GM19452 (cell line): ENCODE measurements around the gene NFATC1.

Experiments
- ATAC-seq: cut with Tn5 transposase; IDR thresholded peaks from one replicate; pipeline ENCODE4 v1.9.1; 2021; ENCODE audit not compliant: unreplicated experiment

Gene NFATC1

DNA sequence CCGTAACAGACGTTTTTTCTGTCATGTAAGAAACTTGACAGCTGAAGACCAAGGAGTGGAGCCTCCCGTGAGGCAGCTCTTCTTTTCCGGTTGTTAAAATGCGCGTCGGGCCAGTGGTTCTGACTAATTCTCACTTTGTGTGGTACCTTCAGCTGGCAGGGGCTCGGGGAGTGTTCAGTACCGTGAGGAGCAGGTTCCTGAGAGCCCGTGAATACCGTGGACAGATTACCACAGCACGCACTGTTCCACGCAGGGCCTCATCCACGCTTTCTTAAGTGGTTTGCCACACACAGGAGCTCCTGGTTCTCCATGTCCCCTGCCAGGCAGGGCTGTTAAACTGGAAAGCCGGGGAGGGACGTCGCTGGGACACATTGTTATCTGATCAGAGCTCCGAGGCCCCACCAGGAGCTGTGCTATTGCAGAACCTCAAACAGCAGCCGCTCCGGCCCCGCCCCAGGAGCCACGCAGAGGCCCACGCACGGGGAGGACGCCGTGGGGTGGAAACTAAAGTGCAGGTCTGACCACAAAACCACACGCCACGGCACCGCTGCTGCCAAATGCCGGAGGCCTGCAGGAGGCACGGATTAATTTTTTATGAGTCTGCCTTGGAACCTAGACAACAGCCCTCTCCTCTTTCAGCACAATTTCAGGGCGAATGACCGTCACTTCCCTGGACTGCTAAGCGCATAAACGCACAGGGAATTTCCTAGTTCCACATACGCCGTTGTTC lies 43.3 kb downstream of the NFATC1 start:
- ATAC-seq, result no peak

DNA sequence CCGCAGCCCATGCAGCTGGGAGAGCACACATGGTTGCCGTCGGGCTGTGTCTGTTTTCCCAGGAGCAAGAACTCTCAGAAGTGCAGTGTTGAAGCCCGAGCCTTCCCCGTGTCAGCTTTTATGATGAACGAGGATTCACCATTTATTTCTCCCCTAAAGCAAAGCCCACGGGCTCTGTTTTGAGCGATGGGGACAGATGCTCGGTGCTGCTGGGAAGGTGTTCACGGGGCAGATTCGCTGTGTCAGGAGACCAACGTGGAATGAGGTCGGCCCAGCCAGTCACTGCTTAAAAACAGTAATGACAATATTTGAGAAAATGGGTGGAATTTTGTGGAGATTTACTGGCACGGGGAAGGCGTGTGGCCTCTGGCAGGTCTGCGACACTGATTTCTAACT lies 43.9 kb downstream of the NFATC1 start:
- no peak for ATAC-seq

DNA sequence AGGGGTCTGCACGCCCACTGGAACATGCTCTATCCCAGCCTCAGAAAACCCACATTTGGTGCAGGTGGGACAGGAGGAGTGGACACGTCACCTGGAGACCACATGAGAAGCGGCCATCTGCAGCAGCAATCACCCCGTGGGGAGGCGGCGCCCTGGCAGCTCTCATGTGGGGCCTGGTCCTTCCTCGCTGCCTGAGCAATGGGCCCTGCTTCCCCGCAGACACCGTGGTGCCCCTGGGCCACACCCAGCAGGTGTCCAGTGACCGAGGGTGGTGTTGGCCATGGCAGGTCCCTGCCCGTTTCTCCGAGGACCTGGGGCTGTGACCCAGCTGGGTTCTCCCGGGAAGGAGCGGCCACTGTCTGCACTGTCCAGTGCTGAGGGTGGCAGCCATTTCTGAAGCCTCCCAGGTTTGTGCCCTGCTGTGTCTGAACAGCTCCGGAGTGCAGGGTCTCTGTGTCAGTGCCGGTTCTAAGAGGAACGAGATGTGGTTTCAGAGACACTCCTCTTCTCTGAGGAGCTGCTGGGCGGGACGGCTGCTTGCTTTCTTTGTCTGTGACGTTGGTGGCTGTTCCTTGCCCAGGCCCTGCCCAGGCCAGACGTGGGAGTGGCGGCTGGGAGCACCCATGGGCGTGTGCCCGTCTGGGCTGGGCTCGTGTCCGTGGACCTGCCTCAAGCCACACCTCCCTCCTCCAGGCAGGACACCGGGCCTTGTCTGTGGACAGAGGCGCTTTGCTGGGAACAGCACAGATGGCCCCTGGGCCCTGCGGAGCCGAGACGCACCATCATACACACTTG lies 44.8 kb downstream of the NFATC1 start:
- ATAC-seq, result no peak

DNA sequence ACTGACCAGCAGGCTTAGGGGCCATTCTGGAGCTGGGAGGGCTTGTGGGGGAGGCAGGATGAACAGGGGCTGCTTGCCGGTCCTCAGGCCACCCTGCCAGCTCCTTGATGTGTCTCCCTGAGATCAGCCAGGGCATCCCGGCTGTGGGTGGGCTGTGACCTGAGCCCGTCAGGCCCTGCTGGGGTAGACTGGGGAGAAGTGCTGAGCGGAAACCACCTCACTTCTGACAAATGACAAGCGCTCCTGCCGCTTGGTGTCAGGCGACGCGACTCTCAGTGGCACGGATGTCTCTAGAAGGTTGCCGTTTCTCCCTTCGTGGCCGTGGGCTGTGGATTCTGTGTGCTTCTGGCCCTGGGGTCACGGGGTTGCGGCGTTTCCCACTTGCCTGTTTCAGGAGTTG lies 45.7 kb downstream of the NFATC1 start:
- no peak for ATAC-seq

DNA sequence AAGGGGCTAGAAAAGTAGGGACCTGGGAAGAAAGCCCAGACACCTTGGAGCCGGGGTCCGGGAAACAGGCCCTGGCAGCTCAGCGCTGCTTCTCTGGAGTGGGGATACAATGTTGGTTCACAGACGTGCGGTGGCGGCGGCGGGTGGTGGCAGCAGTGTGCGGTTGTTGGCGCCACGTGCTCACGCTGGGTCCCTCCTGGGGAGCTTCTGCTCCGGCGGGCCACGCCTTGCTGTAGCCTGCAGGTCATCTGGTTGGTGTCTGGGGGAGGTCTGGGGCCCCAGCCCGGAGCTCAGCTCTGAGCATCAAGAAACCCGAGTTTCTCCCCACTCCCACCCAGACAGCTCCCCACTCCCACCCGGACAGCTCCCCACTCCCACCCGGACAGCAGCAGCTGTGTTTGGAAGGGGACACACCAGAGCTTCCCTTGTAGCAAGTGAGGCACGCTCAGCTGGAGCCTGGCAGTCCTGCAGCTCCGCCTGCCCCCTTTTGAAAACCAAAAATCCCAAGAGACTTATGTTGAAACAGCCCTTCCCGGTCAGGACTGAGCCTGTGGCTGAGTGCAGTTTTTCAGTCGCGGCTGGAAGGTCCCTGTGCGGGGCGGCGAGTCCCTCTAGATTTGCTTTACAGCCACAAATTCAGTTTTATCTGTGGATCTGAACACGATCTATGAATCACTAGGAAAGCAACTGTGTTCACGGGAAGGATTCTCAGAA lies 46.9 kb downstream of the NFATC1 start:
- ATAC-seq, result no peak

DNA sequence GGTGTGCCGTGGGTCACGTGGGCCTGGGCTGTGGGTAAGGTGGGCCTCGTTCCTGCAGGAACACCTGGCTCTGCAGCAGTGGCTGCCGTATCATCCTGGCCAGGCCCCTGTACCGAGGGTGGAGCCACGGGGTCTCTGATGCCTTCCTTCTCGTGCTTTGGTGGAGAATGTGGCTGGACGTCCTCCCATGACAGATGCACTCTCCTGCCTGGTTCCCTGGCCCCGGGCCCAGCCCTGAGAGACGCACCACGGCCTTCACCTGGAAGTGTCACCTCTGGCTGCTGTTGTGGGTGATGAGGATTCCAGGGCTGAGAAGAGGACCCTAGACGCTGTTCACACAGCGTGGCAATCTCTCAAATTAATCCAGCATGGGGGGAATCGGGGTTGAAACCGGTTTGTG lies 49.5 kb downstream of the NFATC1 start:
- ATAC-seq, result no peak

DNA sequence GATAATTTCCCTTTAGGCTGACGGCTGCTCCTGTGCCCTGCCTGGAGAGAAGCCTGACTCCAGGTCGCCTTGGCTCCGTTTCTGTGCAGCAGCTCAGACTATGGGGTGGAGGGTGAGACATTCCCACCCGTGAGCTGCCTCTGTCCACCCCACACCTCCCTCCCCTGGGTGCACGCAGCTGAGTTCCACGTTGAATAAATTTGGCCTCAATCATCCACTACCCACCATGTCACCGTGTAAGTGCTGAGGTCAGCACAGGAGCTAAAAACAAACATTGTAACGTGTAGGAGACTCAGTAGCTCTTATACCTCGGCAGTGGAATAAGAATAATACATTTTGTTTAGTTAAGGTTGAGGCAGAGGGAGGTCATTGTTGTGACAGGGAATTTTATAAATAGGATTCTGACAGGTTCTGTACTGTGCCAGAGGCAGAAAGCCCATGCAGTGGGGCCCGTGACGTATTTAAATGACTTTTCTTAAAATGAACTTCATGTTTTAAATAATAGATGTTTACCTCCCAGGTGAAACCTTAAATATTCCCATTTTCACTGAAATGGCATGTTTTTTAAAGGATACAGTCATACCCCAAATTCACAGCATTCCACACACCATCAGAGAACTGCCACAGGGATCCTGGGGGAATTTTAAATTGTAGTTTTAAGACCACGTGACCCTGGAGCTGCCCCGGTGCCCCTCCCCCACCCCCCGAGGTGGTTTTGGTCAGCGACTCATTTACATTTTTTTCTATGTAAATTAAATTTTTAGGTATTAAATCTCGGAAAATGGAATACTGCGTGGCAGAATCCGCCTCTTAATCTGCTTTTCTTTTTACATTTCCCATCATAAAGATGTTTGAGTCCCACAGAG lies 50.2 kb downstream of the NFATC1 start:
- no peak for ATAC-seq

DNA sequence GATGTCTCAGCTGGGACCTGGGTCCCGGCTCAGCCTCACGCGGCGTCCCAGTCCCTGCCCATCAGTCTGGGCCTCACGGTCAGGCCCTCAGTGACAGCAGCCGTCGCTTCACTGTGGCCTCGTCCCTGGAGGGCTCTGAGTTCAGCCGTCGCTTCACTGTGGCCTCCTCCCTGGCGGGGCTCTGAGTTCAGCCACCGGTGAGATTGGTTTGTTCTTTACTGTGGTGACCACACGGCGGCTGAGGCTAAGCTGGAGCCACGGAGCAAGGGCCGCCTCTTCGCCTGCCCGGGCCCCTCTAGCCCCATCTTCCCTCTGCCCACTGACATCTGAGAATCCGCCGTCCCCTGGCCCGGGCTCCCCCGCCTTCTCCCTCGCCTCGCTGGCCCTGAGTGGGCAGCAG lies 51.2 kb downstream of the NFATC1 start:
- ATAC-seq, result no peak

DNA sequence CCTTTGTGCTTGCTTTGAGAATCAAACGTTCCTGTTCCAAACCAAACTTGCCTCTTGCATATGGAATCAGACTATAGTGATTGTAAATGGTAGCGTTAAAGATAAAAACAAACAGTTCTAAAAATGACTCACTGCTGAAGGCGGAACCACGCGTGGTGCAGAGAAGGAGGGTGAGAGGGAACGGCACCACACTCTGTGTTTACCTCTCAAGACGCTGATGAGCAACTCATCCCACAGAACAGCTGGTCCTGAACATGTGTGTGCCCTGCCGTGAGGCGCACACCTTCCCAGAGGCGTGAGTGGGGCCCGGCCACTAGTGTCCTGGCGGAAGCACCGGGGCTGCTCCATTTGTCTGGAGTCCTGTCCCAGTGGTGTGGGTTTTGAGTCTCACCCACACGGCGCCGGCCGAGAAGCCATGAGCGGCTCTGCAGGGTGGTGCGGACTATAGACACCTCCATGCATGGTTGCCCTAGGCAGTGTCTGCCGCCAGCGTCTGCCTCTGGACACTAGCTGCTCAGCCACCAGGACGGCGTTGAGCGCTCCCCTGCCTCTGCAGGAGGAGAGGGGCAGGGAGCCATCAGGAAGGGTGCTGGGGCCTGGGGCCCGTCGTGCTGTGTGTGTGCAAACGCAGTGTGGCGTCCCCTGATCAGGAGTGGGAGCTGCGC lies 52.1 kb downstream of the NFATC1 start:
- no peak for ATAC-seq

DNA sequence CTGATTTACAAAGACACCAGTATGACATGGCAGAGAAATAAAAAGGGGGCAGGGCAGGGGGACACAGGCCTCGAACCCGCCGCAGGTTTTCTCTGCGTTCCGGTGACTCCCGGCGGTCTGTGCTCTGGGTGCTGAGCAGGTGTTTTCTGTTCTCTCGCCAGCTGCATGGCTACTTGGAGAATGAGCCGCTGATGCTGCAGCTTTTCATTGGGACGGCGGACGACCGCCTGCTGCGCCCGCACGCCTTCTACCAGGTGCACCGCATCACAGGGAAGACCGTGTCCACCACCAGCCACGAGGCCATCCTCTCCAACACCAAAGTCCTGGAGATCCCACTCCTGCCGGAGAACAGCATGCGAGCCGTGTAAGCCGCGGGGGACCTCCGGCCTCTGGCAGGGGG lies 52.9 kb downstream of the NFATC1 start:
- ATAC-seq, result no peak

DNA sequence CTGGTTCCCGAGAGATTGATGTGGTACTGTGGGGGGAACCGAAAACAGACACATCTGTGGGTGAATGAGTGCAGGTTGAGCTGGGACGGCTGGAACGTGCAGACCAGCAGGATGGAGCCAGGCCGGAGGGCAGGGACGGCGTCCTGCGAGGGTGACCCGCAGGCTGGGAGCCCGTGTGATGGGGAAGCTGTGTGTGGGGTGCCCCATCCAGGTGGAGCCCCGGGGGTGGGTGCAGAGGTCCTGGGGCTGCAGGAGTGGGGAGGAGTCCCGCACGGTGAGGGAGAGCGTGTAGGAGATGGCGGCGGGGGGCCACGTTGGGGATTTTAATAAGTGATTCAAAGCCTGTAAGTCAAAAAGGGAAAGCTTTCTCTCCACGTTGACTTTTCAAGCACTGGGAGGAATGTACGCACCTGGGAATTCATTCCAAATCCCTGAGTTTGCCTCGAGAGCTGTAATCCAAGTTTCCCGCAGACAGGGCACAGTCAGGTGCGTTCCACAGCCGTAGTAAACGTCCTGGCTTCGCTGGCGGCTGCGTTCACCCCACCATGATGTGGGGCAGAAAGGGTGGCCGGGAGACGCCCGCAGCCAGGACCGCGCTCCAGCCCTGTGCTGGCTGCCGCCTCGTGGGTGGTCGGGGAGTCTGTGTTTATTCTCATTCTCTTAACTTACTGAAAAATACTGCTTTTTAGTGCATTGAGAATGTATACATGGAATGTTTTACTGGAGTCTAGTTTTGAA lies 54.0 kb downstream of the NFATC1 start:
- ATAC-seq, result no peak

DNA sequence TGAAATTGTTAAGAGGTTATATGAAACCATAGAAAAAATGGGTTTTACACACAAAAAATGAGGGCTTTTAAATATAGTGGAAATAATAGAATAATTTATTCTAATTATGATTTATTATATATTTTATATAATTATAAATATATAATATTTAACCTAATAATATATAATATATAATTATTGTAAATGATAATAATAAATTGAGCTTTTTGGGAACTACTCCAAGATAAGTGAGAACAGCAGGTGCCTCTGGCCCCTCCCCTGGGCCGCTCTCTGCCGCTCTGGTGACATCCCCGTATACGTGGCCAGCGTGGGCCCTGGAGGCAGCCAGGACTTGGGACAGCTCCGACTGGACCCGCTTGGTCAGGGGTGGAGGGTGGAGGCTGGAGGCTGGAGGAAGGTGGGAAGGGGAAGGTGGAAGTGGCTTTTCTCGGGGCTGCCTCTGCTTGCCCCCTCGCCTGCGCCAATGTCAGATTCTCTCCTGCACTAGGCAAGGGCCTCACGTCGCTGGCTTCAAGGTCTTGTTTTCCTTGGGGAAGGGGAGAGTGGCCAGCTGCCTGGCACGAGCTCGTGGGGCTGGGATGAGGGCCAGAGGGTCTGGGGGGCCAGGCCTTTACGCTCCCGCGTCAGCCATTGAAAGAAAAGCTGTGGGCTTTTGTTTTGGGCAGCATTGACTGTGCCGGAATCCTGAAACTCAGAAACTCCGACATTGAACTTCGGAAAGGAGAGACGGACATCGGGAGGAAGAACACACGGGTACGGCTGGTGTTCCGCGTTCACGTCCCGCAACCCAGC lies 54.8 kb downstream of the NFATC1 start:
- ATAC-seq, result no peak

DNA sequence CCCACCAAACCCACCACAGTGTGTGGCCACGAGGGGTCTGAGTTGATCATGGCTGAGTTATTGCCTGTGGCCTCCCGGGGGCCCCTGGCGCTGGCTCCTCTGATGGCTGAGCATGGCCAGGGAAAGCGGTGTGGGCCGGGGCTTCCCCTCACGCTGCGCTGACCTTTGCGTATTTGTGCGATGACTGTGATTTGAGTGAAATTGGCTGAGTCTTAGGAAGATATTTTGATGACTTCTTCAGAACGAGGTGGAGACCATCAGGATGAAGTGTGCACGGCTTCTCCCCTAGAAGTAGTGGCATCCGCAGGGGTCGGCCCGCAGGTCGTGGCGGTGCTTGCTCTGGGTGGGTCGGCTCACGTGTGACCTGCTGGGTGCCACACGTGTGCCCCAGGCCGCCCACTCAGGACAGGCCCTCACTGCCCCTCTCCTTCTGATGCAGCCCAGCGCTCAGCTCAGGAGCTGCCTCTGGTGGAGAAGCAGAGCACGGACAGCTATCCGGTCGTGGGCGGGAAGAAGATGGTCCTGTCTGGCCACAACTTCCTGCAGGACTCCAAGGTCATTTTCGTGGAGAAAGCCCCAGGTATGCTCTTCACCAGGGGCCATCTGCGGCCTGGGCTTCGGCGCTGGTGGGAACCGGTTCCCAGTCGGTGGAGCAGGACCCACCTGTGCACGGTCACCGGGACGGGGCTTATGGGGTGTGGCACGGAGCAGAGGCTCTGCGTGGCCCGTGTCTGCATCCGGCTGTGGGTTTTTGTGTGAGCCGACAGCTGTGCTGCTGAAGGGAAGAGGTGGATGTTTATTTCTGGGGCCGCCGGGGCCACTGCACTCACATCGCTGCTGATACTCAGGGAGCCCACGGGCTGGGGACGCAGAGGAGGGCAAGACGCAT lies 55.8 kb downstream of the NFATC1 start:
- ATAC-seq, result no peak

DNA sequence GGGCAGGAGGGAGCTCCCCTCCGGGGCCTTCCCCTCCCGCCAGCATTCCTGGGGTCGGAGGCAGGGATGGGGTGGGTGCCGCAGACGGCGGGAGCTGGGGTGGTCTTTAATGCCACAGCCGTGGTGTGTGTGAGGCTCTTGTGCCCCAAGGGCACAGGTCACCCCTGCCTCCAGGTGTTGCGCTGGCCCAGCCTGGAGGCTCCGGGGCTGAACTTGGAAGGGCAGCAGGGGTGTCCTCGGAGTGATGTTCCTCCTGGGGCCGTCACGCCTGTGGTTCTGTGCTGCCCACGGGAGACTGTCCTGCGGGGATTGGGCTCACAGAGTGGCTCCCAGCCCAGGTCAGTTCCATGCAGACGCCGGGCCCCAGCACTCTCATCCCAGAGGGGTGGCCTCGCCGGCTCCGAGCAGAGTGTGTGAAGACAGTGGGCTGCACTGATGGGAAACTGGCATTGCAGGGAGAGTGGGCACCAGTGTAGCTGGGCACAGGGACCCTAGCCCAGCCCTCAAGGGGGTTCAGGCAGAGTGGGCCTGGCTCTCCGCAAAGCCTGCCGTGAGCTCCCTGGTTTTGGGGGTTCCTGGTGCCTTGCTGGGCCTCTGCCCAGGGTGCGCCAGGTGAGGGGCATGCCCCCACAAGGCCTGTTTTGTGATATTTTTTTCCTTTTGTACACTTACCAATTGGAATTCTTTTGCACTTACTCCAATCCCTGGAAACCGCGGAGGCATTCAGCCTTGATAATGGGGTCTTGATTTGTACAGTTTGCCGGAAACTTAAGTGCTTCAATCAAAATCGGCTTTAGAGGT lies 56.7 kb downstream of the NFATC1 start:
- ATAC-seq, result no peak

DNA sequence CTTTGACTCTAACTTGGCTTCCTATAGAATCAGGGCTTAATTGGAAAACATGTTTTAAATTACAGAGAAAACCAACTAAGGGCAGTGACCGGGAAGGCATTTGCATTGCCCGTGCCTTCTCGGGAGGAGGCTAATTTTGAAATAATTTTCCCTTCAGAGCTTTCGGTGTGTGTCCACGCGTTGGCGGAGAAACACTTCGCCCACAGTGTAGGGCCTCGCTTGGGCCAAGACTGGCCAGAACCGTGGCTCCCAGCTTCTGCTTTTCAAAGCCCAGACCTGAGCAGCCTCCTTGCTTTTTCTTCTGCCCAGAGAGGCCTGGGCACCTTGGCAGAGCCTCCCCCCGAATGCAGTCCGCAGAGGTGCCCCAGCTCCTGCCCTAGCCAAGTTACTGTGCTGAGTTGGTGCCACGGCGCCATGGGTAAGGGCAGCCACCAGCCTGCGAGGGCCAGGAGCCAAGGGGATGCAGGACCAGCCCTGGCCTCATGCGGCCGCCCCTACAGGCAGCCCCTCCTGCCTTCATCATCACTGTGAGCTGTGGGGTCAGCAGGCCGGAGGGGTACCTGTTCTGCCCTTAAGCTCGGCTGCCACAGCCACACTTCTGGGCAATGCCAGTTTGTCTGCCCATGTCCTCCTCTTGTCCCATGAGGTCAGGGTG lies 57.4 kb downstream of the NFATC1 start:
- ATAC-seq, result no peak

DNA sequence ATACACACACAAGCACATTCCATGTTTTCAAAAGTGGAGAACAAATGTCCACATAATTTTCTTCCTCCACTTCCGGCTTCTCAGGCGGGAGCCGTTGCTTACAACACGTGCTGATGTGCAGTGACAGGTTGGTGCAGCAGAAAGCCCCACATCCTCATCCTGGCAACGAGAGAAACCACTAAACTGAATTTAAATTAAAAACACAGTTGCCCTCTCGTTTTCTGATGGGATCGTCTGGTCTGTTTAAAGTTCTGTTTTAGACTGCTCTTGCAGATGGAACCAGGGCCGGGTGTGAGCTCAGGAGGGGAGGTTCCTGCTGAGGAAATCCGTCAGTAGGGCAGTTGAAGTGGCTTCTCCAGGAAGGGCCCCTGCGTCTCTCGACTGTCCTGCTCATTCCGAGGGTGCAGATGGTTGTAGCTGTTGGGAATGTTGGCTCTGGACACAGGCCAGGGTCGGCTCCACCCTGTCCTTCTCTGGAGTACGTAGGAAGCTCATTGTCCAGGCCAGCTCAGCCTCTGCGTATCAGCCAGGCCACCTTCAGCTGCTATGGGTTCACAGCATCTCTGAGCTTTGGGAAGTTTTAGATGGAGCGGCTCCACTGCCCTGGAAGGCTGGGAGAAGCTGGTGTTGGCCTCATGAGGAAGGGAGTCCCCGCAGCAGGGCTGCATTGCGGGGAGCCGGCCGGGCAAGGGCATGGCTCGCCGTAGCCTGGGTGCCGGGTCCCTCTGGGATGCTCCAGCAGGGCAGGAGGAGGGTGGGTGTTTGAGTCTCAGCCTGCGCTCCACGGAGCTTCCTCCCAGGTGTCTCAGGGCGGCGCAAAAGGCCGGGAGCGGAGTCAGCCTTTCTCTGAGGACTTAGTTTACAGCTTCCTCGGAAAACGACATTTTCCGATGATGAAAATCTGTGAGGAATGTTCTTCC lies 58.3 kb downstream of the NFATC1 start:
- no peak for ATAC-seq
